ENCODE results near the gene PHTF2.

Gene PHTF2

DNA sequence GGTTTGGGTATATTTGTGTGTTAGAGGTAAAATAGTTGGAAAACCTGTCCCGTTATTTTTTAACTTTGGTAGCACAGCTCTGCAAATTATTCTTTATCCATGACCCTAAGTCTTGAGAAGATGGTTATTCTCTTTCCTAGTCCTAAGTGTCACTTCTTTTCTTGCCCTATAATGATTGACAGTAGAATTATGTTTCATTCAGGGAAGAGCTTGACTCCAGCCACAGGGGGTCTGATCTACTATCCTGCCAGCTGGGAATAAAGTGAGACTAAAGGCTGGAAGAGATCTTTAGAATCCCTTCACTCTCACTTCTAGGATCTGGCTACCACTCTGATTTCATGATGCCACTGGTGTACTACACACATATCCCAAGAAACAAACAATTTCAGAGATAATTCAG is 90.4 kb downstream of the PHTF2 start:
- TF ChIP-seq TEAD4 (IDR thresholded peaks at IDR 0.05) (no peak), FOXM1 (IDR thresholded peaks at IDR 0.05; ENCODE audit: borderline replicate concordance, low read depth) (no peak), CEBPB (IDR thresholded peaks at IDR 0.05) (no peak), CREB1 (IDR thresholded peaks at IDR 0.05; ENCODE audit: low read depth) (no peak), NFIC (IDR thresholded peaks at IDR 0.05) (no peak), YY1 (IDR thresholded peaks at IDR 0.05; ENCODE audit: low read depth) (no peak), RAD21 (IDR thresholded peaks at IDR 0.05; ENCODE audit: low read depth) (no peak)

GRCh38 chr7:77893813-77894212 is 95.2 kb downstream of the PHTF2 start:
- TF ChIP-seq YY1 (IDR thresholded peaks at IDR 0.05; ENCODE audit: low read depth) (no peak), TCF12 (IDR thresholded peaks at IDR 0.05; ENCODE audit: low read depth) (no peak), REST (IDR thresholded peaks at IDR 0.05; ENCODE audit: low read depth) (no peak), EGR1 (IDR thresholded peaks at IDR 0.05) (no peak), RAD21 (IDR thresholded peaks at IDR 0.05; ENCODE audit: low read depth) (no peak), TEAD4 (IDR thresholded peaks at IDR 0.05) (no peak), FOXM1 (IDR thresholded peaks at IDR 0.05; ENCODE audit: borderline replicate concordance, low read depth) (no peak), CREB1 (IDR thresholded peaks at IDR 0.05; ENCODE audit: low read depth) (no peak), ZBTB7A (IDR thresholded peaks at IDR 0.05; ENCODE audit: low read depth) (no peak), MAX (IDR thresholded peaks at IDR 0.05) (no peak), TAF1 (IDR thresholded peaks at IDR 0.05; ENCODE audit: low read depth) (no peak), NFIC (IDR thresholded peaks at IDR 0.05) (no peak), EP300 (IDR thresholded peaks at IDR 0.05; ENCODE audit: borderline replicate concordance) (no peak), CEBPB (IDR thresholded peaks at IDR 0.05) (no peak)
- TF ChIP-seq, protein P1, sequence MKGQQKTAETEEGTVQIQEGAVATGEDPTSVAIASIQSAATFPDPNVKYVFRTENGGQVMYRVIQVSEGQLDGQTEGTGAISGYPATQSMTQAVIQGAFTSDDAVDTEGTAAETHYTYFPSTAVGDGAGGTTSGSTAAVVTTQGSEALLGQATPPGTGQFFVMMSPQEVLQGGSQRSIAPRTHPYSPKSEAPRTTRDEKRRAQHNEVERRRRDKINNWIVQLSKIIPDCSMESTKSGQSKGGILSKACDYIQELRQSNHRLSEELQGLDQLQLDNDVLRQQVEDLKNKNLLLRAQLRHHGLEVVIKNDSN (IDR thresholded peaks at IDR 0.05), result no peak

DNA sequence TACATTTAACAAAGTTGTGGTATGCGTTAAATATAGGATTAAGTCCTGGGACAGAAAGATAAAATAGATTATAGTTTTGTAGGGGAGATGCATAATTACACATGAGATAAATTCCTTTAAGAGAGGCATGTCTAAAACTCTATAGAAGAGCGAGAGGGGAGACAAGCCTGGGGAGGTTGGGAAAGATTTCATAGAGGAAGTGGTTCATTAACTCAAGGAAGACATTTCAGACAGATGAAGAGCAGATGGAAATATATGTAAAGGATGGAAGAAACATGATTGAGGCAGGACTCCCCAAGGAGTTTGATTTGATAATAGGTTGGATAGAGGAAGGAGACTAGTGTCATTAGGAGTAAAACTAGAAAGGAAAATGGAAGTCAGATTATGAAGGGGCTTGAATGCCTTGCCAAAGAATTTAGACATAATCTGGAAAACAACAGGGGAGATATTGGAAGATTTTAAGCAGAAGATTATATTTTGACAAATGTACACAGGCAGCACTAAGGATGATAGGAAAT is 96.1 kb downstream of the PHTF2 start:
- TF ChIP-seq CEBPB (IDR thresholded peaks at IDR 0.05), result no peak
- no peak for TF ChIP-seq TCF12 (IDR thresholded peaks at IDR 0.05; ENCODE audit: low read depth)
- no peak for TF ChIP-seq EP300 (IDR thresholded peaks at IDR 0.05; ENCODE audit: borderline replicate concordance)
- TF ChIP-seq YY1 (IDR thresholded peaks at IDR 0.05; ENCODE audit: low read depth), result no peak
- no peak for TF ChIP-seq TAF1 (IDR thresholded peaks at IDR 0.05; ENCODE audit: low read depth)
- TF ChIP-seq MAX (IDR thresholded peaks at IDR 0.05), result no peak
- no peak for TF ChIP-seq TEAD4 (IDR thresholded peaks at IDR 0.05)
- TF ChIP-seq RAD21 (IDR thresholded peaks at IDR 0.05; ENCODE audit: low read depth), result no peak
- no peak for TF ChIP-seq NFIC (IDR thresholded peaks at IDR 0.05)
- TF ChIP-seq REST (IDR thresholded peaks at IDR 0.05; ENCODE audit: low read depth), result no peak
- no peak for TF ChIP-seq ZBTB7A (IDR thresholded peaks at IDR 0.05; ENCODE audit: low read depth)
- TF ChIP-seq FOXM1 (IDR thresholded peaks at IDR 0.05; ENCODE audit: borderline replicate concordance, low read depth), result no peak
- TF ChIP-seq EGR1 (IDR thresholded peaks at IDR 0.05), result no peak
- no peak for TF ChIP-seq CREB1 (IDR thresholded peaks at IDR 0.05; ENCODE audit: low read depth)
- TF ChIP-seq, protein P1 (IDR thresholded peaks at IDR 0.05), result no peak

DNA sequence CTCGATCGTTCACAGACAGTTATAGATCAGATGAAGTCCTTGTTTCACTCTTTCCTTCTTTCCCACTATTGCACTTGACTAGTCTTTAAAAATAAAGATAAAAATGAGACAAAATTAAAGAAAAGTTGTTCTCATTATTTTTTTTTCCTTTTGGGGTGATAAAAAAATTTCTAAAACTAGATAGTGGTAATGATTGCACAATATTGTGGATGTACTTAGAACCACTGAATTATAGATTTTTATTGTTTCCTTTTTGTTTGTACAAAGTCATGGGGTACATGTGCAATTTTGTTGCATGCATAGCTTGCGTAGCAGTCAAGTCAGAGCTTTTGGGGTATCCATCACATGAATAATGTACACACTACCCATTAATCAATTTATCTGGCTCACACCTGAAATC is 97.3 kb downstream of the PHTF2 start:
- TF ChIP-seq MAX (IDR thresholded peaks at IDR 0.05) (no peak), REST (IDR thresholded peaks at IDR 0.05; ENCODE audit: low read depth) (no peak), TAF1 (IDR thresholded peaks at IDR 0.05; ENCODE audit: low read depth) (no peak), TEAD4 (IDR thresholded peaks at IDR 0.05) (no peak), CREB1 (IDR thresholded peaks at IDR 0.05; ENCODE audit: low read depth) (no peak), CEBPB (IDR thresholded peaks at IDR 0.05) (peak; percentile 15; the same call in 1 of the 2 replicates)
- TF ChIP-seq, protein P1 (IDR thresholded peaks at IDR 0.05), result no peak
